Measurements from ENCODE around the gene DNMT3A.

DNA sequence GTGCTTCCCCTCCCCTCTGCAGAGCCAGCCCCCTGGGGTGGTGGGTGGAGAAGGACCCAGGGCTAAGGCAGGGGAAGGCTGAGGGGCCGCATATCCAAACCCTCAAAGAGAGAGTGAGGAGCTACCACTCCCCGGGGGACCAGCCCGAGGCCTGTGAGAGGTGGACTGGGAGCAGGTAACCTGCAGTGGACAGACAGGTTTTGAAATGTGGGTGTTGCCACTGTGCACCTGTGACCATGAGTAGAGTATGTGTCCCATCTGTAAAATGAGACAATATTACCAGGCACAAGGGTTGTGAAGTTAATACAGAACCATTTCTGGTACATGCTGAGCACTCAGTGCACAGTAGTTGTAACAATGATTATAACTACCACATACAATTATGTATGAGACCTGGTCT lies 122.1 kb downstream of the DNMT3A start:
- TF ChIP-seq, protein P1, sequence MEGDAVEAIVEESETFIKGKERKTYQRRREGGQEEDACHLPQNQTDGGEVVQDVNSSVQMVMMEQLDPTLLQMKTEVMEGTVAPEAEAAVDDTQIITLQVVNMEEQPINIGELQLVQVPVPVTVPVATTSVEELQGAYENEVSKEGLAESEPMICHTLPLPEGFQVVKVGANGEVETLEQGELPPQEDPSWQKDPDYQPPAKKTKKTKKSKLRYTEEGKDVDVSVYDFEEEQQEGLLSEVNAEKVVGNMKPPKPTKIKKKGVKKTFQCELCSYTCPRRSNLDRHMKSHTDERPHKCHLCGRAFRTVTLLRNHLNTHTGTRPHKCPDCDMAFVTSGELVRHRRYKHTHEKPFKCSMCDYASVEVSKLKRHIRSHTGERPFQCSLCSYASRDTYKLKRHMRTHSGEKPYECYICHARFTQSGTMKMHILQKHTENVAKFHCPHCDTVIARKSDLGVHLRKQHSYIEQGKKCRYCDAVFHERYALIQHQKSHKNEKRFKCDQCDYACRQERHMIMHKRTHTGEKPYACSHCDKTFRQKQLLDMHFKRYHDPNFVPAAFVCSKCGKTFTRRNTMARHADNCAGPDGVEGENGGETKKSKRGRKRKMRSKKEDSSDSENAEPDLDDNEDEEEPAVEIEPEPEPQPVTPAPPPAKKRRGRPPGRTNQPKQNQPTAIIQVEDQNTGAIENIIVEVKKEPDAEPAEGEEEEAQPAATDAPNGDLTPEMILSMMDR (IDR thresholded peaks at IDR 0.05 in 4 of 5, conservative IDR thresholded peaks at IDR 0.05 in 1 of 5): no peak
- no peak for TF ChIP-seq POLR2A (IDR thresholded peaks at IDR 0.05)
